ENCODE measurements around the gene STAM.

DNA sequence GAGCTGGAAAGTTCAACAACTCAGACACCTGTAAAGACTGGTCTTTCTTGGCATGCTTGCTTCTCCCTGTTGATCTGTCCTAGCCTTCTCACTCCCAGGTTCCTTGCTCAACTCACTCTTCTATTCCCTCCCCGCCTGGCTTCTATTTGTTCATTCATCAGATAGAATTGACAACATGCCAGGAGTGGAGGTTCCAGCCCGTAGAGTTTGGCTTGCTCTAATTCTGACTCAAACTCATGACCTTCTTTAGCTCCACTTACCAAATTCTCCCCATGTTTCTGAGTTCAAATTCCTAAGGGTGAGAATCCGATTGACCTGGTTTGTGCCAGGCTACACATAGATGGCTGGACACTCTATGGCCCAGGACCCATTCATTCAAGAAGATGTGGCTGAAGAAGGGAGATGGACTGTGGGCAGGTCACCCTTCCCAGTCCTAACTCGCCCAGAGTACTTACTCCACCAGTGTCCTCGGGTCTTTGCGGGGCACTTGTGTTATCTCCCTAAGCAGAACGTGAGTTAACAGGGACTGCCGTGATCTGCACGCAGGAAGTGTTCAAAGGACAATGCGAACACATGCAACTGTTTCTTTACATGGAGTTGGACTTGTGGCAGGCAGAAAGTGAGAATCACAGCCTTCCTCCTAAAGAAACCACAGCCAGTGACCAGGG, 104.1 kb downstream of the STAM start:
- no peak for TF ChIP-seq TARDBP (IDR thresholded peaks at IDR 0.05)
- TF ChIP-seq ARNT (IDR thresholded peaks at IDR 0.05): no peak
- no peak for TF ChIP-seq SP1 (IDR thresholded peaks at IDR 0.05)
- TF ChIP-seq FOXM1 (IDR thresholded peaks at IDR 0.05; ENCODE audit: borderline replicate concordance): no peak
- TF ChIP-seq BHLHE40 (IDR thresholded peaks at IDR 0.05; ENCODE audit: borderline replicate concordance): no peak
- TF ChIP-seq FOXA1 (IDR thresholded peaks at IDR 0.05): no peak
- no peak for TF ChIP-seq HDGF (IDR thresholded peaks at IDR 0.05; ENCODE audit: borderline replicate concordance)
- no peak for TF ChIP-seq FOXK2 (IDR thresholded peaks at IDR 0.05)
- TF ChIP-seq L3MBTL2 (conservative IDR thresholded peaks at IDR 0.05): no peak
- no peak for TF ChIP-seq NFRKB (IDR thresholded peaks at IDR 0.05)
- TF ChIP-seq LEF1 (IDR thresholded peaks at IDR 0.05; ENCODE audit: borderline replicate concordance): no peak
- no peak for TF ChIP-seq ELF4 (IDR thresholded peaks at IDR 0.05)
- TF ChIP-seq PKNOX1 (IDR thresholded peaks at IDR 0.05): no peak
- TF ChIP-seq ZNF384 (IDR thresholded peaks at IDR 0.05): no peak

Measured in HEK293T (cell line).